H1 (cell line): ENCODE data around the gene ITGB2. TPM values are rescaled to one million over a fixed set of nuclear protein-coding genes. Genes with fewer than 3 reads are reported as not detected.

Experiments
- ATF2 ChIP-seq: IDR thresholded peaks from 2 replicates; pipeline ENCODE4 v1.6.1; 2012; ENCODE audit warnings: low read length, inconsistent platforms
- CBX5 ChIP-seq: fragments of 300-800, 300-1000 bp; sonication (generic); IDR thresholded peaks from 2 replicates; pipeline ENCODE4 v1.7.1; 2016; ENCODE audit warnings: antibody characterized with exemption, low read length, low read depth
- CBX8 ChIP-seq: fragments of 300-800, 300-1000 bp; sonication (generic); IDR thresholded peaks from 2 replicates; pipeline ENCODE4 v1.7.1; 2016; ENCODE audit warnings: low read depth, low read length, borderline replicate concordance
- E2F6 ChIP-seq: IDR thresholded peaks from 2 replicates; pipeline ENCODE4 v1.6.1; 2012; ENCODE audit warnings: inconsistent platforms
- GTF2F1 ChIP-seq: IDR thresholded peaks from 2 replicates; pipeline ENCODE4 v1.6.1; 2012; ENCODE audit warnings: low read depth, low read length, improper control_type of control experiment, borderline replicate concordance
- KDM4A ChIP-seq: IDR thresholded peaks from one replicate; pipeline ENCODE4 v1.7.1; 2012; ENCODE audit warnings: low read depth, mild to moderate bottlenecking, moderate library complexity, low read length, inconsistent platforms; ENCODE audit not compliant: severe bottlenecking
- RFX5 ChIP-seq: IDR thresholded peaks from 2 replicates; pipeline ENCODE4 v1.6.1; 2011; ENCODE audit warnings: low read depth, low read length, improper control_type of control experiment, borderline replicate concordance
- SP4 ChIP-seq: IDR thresholded peaks from 2 replicates; pipeline ENCODE4 v1.6.1; 2012; ENCODE audit warnings: low read length, inconsistent platforms
- polyA plus RNA-seq, 7 experiments: library from polyadenylated mRNA; depleted of rRNA in 3 of 7; stranded (reverse) in 5 of 7; unstranded in 2 of 7; fragments of >200 nt in 5 of 7; fragments of 200-250 nt in 2 of 7; gene quantifications; 1 replicate in 5 of 7; 2 replicates in 1 of 7; 4 replicates in 1 of 7; pipeline versions ENCODE4 v1.2.1 to v1.2.3, GENCODE V29; 2011 to 2013; ENCODE audit warnings: missing spikeins in 2 of 7, mixed read lengths in 2 of 7
- total RNA-seq: library from RNA; stranded (reverse); fragmentation: NEBNext Ultra II Directional; extraction: Animal tissue kit (Norgen Biotek cat#: 25700); gene quantifications from 2 replicates; pipeline ENCODE4 v1.2.1, GENCODE V29; 2021
- TF ChIP-seq, protein P1 (sequence below), 3 experiments: IDR thresholded peaks; 1 replicate in 2 of 3; 2 replicates in 1 of 3; pipeline versions ENCODE4 v1.5.1 to v1.6.1; 2011; ENCODE audit warnings: low read length in 3 of 3, mild to moderate bottlenecking in 3 of 3, inconsistent platforms in 2 of 3, low read depth in 1 of 3, moderate library complexity in 1 of 3; ENCODE audit not compliant: insufficient read depth in 1 of 3; ENCODE audit errors: control extremely low read depth in 1 of 3

Gene ITGB2
- total and polyA plus RNA-seq, 2 of the 8 experiments (the other 6 are each of a cell fraction or from before 2014, with no cell fraction given): 0.24 to 0.63 TPM

DNA sequence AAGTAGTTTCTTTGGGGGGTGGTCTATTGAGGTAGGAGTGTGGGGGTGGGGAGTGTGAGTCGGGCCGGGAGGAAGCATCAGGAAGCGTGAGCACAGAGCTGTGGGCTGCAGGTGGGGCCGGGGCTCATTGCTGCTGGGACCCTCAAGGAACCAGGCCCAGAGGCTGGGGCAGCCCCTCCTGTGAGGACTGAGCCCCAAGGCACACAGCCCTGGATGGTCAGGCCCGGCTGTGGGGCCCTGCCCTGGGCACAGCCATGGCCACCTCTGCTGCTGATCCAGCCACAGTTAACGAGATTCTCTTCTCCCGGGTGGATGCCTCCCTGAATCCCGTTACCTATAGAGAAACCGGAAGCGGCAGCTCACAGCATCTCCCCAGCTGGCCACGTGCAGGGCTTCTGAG lies 79.9 kb downstream of the ITGB2 start (continued):
- TF ChIP-seq, protein P1, sequence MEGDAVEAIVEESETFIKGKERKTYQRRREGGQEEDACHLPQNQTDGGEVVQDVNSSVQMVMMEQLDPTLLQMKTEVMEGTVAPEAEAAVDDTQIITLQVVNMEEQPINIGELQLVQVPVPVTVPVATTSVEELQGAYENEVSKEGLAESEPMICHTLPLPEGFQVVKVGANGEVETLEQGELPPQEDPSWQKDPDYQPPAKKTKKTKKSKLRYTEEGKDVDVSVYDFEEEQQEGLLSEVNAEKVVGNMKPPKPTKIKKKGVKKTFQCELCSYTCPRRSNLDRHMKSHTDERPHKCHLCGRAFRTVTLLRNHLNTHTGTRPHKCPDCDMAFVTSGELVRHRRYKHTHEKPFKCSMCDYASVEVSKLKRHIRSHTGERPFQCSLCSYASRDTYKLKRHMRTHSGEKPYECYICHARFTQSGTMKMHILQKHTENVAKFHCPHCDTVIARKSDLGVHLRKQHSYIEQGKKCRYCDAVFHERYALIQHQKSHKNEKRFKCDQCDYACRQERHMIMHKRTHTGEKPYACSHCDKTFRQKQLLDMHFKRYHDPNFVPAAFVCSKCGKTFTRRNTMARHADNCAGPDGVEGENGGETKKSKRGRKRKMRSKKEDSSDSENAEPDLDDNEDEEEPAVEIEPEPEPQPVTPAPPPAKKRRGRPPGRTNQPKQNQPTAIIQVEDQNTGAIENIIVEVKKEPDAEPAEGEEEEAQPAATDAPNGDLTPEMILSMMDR (IDR thresholded peaks at IDR 0.05; ENCODE audit: control extremely low read depth in 1 of 3, insufficient read depth in 1 of 3, low read depth in 1 of 3, low read length in 3 of 3): no peak
- no peak for TF ChIP-seq ATF2
- TF ChIP-seq SP4: no peak
- no peak for TF ChIP-seq KDM4A
- TF ChIP-seq E2F6: no peak
- TF ChIP-seq GTF2F1: no peak
- no peak for TF ChIP-seq RFX5
- no peak for TF ChIP-seq CBX8
- TF ChIP-seq CBX5: no peak
